DND-41 (cell line): ENCODE measurements around the gene CYP17A1.

Experiments used
- CTCF ChIP-seq: IDR thresholded peaks from 2 replicates; pipeline ENCODE4 v1.5.1; 2012; ENCODE audit warnings: borderline replicate concordance, low read length, moderate library complexity, mild to moderate bottlenecking; ENCODE audit not compliant: poor library complexity, severe bottlenecking; ENCODE audit errors: extremely low read depth
- EZH2 ChIP-seq: IDR thresholded peaks from 3 replicates; pipeline ENCODE4 v1.6.1; 2012; ENCODE audit warnings: borderline replicate concordance, low read depth, mild to moderate bottlenecking, moderate library complexity, low read length, inconsistent platforms; ENCODE audit not compliant: severe bottlenecking

- TF ChIP-seq CTCF (no peak), EZH2 (no peak)
These were observed 54.3 kb downstream of the CYP17A1 start for GRCh38 chr10:102782673-102783551.
